GM12878 (cell line): ENCODE results near the gene SEMA3G. TPM values are rescaled to one million over a fixed set of nuclear protein-coding genes. Genes with fewer than 3 reads are reported as not detected.

Experiments used
- ATAC-seq: fragments of 200-7000 bp; cut with Tn5 transposase; 3 replicates; pipeline ENCODE4 v1.9.1; 2020; ENCODE audit warnings: mild to moderate bottlenecking, moderate library complexity
- BruUV-seq: library from RNA; stranded (reverse); fragments of 400-500 nt; replicated peaks from 2 replicates; lab custom pipeline; 2021; lab: Mats Ljungman, UMichigan
- CTCF ChIA-PET: fragments of 300-600 bp; sonication (Branson Sonifier 250); formaldehyde crosslinking; extraction: SDS; loops from one replicate; lab custom pipeline; 2021; ENCODE audit warnings: inconsistent platforms; lab: Yijun Ruan, JAX
- POLR2A ChIA-PET: fragments of 350-600 bp; formaldehyde crosslinking; extraction: SDS; loops from one replicate; lab custom pipeline; 2021; ENCODE audit warnings: inconsistent platforms; lab: Charles Lee
- RAD21 ChIA-PET: fragments of 300-600 bp; sonication (Branson Sonifier 250); formaldehyde crosslinking; loops from one replicate; lab custom pipeline; 2023; ENCODE audit warnings: antibody characterized with exemption; ENCODE audit not compliant: unreplicated experiment; lab: Charles Lee
- SMC1A ChIA-PET: fragments of 300-600 bp; sonication (Branson Sonifier 250); formaldehyde crosslinking; loops from one replicate; lab custom pipeline; 2023; ENCODE audit not compliant: unreplicated experiment, uncharacterized antibody; lab: Charles Lee
- DNase-seq: peaks from one replicate; pipeline ENCODE4 v3.0.0-alpha.2; 2011; ENCODE audit warnings: low read depth, low spot score
- FAIRE-seq: peaks from 3 replicates; lab custom pipeline; 2011; peaks lifted over from hg19 to GRCh38; lab: Jason Lieb, UNC
- H2AFZ ChIP-seq: 2 replicates; pipeline ENCODE4 v1.6.0; 2011; ENCODE audit warnings: low read depth, low read length, control low read depth; ENCODE audit not compliant: control insufficient read depth
- H3K27ac ChIP-seq: 2 replicates; pipeline ENCODE4 v1.5.1; 2011; ENCODE audit warnings: control low read depth; ENCODE audit not compliant: control insufficient read depth, insufficient read depth
- H3K27me3 ChIP-seq, 2 experiments: replicated peaks in 1 of 2; 2 replicates each; pipeline versions ENCODE4 v1.6.0 to v1.6.1; 2011; ENCODE audit warnings: low read length in 1 of 2; ENCODE audit not compliant: control insufficient read depth in 2 of 2, insufficient read depth in 2 of 2
- H3K36me3 ChIP-seq, 2 experiments: 2 replicates each; pipeline ENCODE4 v1.5.1; 2011; ENCODE audit warnings: low read length in 1 of 2; ENCODE audit not compliant: control insufficient read depth in 2 of 2, insufficient read depth in 2 of 2
- H3K4me1 ChIP-seq: 2 replicates; pipeline ENCODE4 v1.6.1; 2011; ENCODE audit warnings: mild to moderate bottlenecking, low read length, moderate library complexity, mixed read lengths; ENCODE audit not compliant: control insufficient read depth, insufficient read depth
- H3K4me2 ChIP-seq: 2 replicates; pipeline ENCODE4 v1.6.0; 2011; ENCODE audit warnings: control low read depth; ENCODE audit not compliant: control insufficient read depth, insufficient read depth
- H3K4me3 ChIP-seq: fragments of 200-600 bp; sonication (generic); 2 replicates; pipeline ENCODE4 v1.5.1; 2016
- H3K79me2 ChIP-seq: 2 replicates; pipeline ENCODE4 v1.6.0; 2011; ENCODE audit warnings: low read length; ENCODE audit not compliant: control insufficient read depth, insufficient read depth
- H3K9ac ChIP-seq: 2 replicates; pipeline ENCODE4 v1.8.0; 2011; ENCODE audit warnings: low read length, control low read depth, mixed read lengths; ENCODE audit not compliant: control insufficient read depth, insufficient read depth
- H3K9me3 ChIP-seq: replicated peaks from 3 replicates; pipeline ENCODE4 v1.5.1; 2011; ENCODE audit warnings: mild to moderate bottlenecking, low read length; ENCODE audit not compliant: control insufficient read depth, insufficient read depth
- H4K20me1 ChIP-seq: 2 replicates; pipeline ENCODE4 v1.6.0; 2011; ENCODE audit not compliant: control insufficient read depth, insufficient read depth
- ASH2L ChIP-seq: fragments of 300-600, 200-600 bp; sonication (generic); IDR thresholded peaks from 2 replicates; pipeline ENCODE4 v1.6.1; 2017; ENCODE audit warnings: low read depth, mild to moderate bottlenecking, borderline replicate concordance
- CHD1 ChIP-seq: IDR thresholded peaks from 2 replicates; pipeline ENCODE4 v1.6.1; 2012; ENCODE audit warnings: low read depth, low read length, improper control_type of control experiment
- GABPA ChIP-seq: IDR thresholded peaks from 2 replicates; pipeline ENCODE4 v1.6.1; 2014; ENCODE audit warnings: antibody characterized with exemption, low read depth, mild to moderate bottlenecking, inconsistent platforms
- GATAD2B ChIP-seq: fragments of 450-650 bp; conservative IDR thresholded peaks from 2 replicates; pipeline ENCODE4 v1.6.1; 2017; ENCODE audit warnings: low read depth, mild to moderate bottlenecking, moderate library complexity
- MEF2B ChIP-seq: fragments of 450-650 bp; IDR thresholded peaks from 2 replicates; pipeline ENCODE4 v1.6.1; 2018; ENCODE audit warnings: mild to moderate bottlenecking, moderate library complexity; ENCODE audit not compliant: partially characterized antibody, poor library complexity, severe bottlenecking
- MYB ChIP-seq: fragments of 150-350 bp; IDR thresholded peaks from 2 replicates; pipeline ENCODE4 v1.6.1; 2014; ENCODE audit warnings: mild to moderate bottlenecking, low read depth, low read length, borderline replicate concordance
- RAD51 ChIP-seq: fragments of 450-650 bp; IDR thresholded peaks from 2 replicates; pipeline ENCODE4 v1.6.1; 2016; ENCODE audit warnings: moderate library complexity, mild to moderate bottlenecking, inconsistent platforms
- ZNF274 ChIP-seq: IDR thresholded peaks from one replicate; pipeline ENCODE4 v1.8.0; 2011; ENCODE audit not compliant: insufficient read length, insufficient read depth
- WGBS: methylation state at CpG from one replicate; pipeline ENCODE4 v1.1.6; 2016; ENCODE audit warnings: low lambda C conversion rate; ENCODE audit not compliant: insufficient replicate concordance, insufficient coverage; ENCODE audit errors: missing lambda C conversion rate; 5-methylcytosine and 5-hydroxymethylcytosine counted together
- in situ Hi-C: fragments of 300-500 bp; cut with MboI; formaldehyde crosslinking; loops from 9 replicates; pipeline ENCODE4 v1.14.3; 2018; ENCODE audit warnings: mixed read lengths
- intact Hi-C: fragments of 100-400 bp; cut with micrococcal nuclease; formaldehyde crosslinking; loops from one replicate; pipeline ENCODE4 v1.14.2; 2022; ENCODE audit not compliant: unreplicated experiment
- polyA plus RNA-seq, 11 experiments: library from polyadenylated mRNA; depleted of rRNA in 4 of 11; unstranded in 6 of 11; stranded (reverse) in 5 of 11; fragments of >200 nt; fragmentation: Nextera tagmentation in 4 of 11; fragmentation: Illumina TruSeq in 1 of 11; extraction: Ambion mirVana in 4 of 11; extraction: Trizol in 1 of 11; gene quantifications; 1 replicate in 1 of 11; 2 replicates in 10 of 11; pipeline versions ENCODE4 v1.2.1 to v1.2.3, GENCODE V29; 2011 to 2016; ENCODE audit warnings: inconsistent platforms in 2 of 11, missing spikeins in 2 of 11, low read depth in 1 of 11
- total RNA-seq, 4 experiments: library from RNA; depleted of rRNA in 3 of 4; stranded (reverse); fragments of >200 nt in 3 of 4; fragmentation: Illumina TruSeq in 1 of 4; extraction: Trizol in 1 of 4; gene quantifications; 2 replicates each; pipeline versions ENCODE4 v1.2.1 to v1.2.3, GENCODE V29; 2013 to 2021

Gene SEMA3G
- total and polyA plus RNA-seq, 10 of the 15 experiments (the other 5 are each of a cell fraction or from before 2014, with no cell fraction given), result 0.03 to 0.04 TPM; not detected in 8

DNA sequence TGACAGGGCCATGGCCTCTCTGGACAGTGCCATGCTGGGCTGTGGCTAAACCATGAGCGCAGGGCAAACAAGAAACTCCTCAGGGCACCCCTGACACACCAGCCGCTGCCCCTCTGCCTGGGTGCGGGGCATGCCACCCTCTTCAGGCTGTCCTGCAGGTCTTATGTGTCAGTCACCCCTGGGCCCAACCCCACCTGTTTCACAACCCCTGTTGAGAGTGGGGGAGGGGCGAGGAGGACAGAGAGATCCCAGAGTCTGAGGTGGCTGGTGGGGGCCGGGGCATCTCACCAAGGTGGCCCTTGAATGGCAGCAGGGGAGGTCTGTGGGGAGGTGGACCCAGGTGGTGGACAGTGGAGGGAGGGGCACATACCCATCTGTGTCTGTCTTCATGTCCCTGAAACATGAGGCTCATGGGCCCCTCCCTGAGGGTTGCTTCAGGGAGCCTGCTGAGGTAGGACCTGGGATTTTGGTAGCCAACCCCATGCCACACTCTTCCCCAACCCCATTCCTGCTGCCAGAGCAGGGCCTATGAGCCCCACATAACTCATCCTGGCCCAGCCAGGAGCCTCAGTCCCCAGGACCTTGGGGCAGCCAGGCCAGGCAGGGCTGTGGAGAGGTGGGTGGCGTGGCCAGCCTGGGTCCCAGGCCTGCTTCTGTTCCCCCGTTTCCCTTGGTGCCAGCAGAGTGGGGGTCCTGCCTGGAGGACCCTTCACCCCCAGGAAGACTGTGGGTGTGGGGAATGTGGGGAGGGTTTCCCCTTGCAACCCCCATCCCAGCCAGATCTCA lies 48.5 kb upstream of the SEMA3G start:
- Histone ChIP-seq H3K4me2 (no peak overlapping the region), H3K4me3 (no peak overlapping the region), H3K36me3 (peaks cover 0 to 16% of the 10 kb centered on the region in 2 experiments; a peak in 3 of 4 replicates), H3K79me2 (no peaks in the 10 kb centered on the region), H3K9me3 (no peaks in the 10 kb centered on the region), H3K27ac (no peak overlapping the region), H4K20me1 (no peaks in the 10 kb centered on the region), H3K9ac (no peak overlapping the region), H3K4me1 (no peaks in the 10 kb centered on the region), H3K27me3 (no peaks in the 10 kb centered on the region), H2AFZ (no peak overlapping the region)
- no TSS peak for BruUV-seq
- DNase-seq (no peak), FAIRE-seq (no peak), ATAC-seq (no peak; the same call in 2 of the 3 replicates)
- in situ Hi-C loops (no loop called here), intact Hi-C loops (no loop called here)
- no peak for TF ChIP-seq GATAD2B
- no peak for TF ChIP-seq ASH2L
- no peak for TF ChIP-seq MYB
- no peak for TF ChIP-seq RAD51
- TF ChIP-seq CHD1, result no peak
- no peak for TF ChIP-seq MEF2B
- no peak for TF ChIP-seq ZNF274
- no peak for TF ChIP-seq GABPA
- RAD21 ChIA-PET, result no interaction called here
- 71% methylated on average over 7 of the region's 7 CpGs for WGBS
- POLR2A ChIA-PET, result no interaction called here
- SMC1A ChIA-PET, result no interaction called here
- CTCF ChIA-PET, result no interaction called here
